LNCAP (cell line): ENCODE data around the gene GRIFIN.

Experiments
- CTCF ChIP-seq: fragments of 450-650 bp; IDR thresholded peaks from 2 replicates; pipeline ENCODE4 v1.5.1; 2017; ENCODE audit warnings: mild to moderate bottlenecking

The GRIFIN gene

GRCh38 chr7:2471396-2471795 lies 4.8 kb downstream of the GRIFIN start:
- no peak for TF ChIP-seq CTCF

- no peak for TF ChIP-seq CTCF
These were observed 5.2 kb downstream of the GRIFIN start for GRCh38 chr7:2471022-2471329.

GRCh38 chr7:2470204-2471021 lies 5.8 kb downstream of the GRIFIN start:
- TF ChIP-seq CTCF, result no peak

- no peak for TF ChIP-seq CTCF
These were observed 8.0 kb downstream of the GRIFIN start for GRCh38 chr7:2468227-2468626.

- TF ChIP-seq CTCF, result no peak
These were observed 9.5 kb downstream of the GRIFIN start for GRCh38 chr7:2466675-2467074.

GRCh38 chr7:2465928-2466327 lies 10.3 kb downstream of the GRIFIN start:
- no peak for TF ChIP-seq CTCF

GRCh38 chr7:2462731-2463130 lies 13.5 kb downstream of the GRIFIN start:
- no peak for TF ChIP-seq CTCF
